B cell (primary cell): ENCODE data around the gene DNAJC7. TPM values are rescaled to one million over a fixed set of nuclear protein-coding genes. Genes with fewer than 3 reads are reported as not detected.

Source experiments
- ATAC-seq: fragments of 200-7000 bp; cut with Tn5 transposase; one replicate; pipeline ENCODE4 v1.10.0; 2021; ENCODE audit warnings: low read depth, mild to moderate bottlenecking, moderate number of reproducible peaks, moderate library complexity
- CTCF ChIA-PET: fragments of 350-600 bp; sonication (Branson Sonifier 250); formaldehyde crosslinking; loops from one replicate; lab custom pipeline; 2021; ENCODE audit warnings: antibody characterized with exemption, inconsistent platforms; lab: Charles Lee
- POLR2A ChIA-PET: fragments of 350-600 bp; sonication (Branson Sonifier 250); formaldehyde crosslinking; loops from one replicate; lab custom pipeline; 2021; ENCODE audit warnings: antibody characterized with exemption; lab: Charles Lee
- DNase-seq: peaks from one replicate; pipeline ENCODE4 v3.0.0; 2013
- H2AFZ ChIP-seq: 2 replicates; pipeline ENCODE4 v1.6.1; 2012; ENCODE audit warnings: mild to moderate bottlenecking, low read depth, low read length; ENCODE audit not compliant: insufficient read depth, poor library complexity, severe bottlenecking
- H3K27ac ChIP-seq, 2 donors: 1 replicate in 1 of 2; 2 replicates in 1 of 2; pipeline ENCODE4 v1.5.1; 2012 to 2013; ENCODE audit warnings: low read length in 2 of 2, mild to moderate bottlenecking in 2 of 2, moderate library complexity in 1 of 2
- H3K27me3 ChIP-seq, 4 experiments: fragments of 200-600 bp in 1 of 4; sonication (generic) in 1 of 4; replicated peaks in 1 of 4; 1 replicate in 2 of 4; 2 replicates in 2 of 4; pipeline versions ENCODE4 v1.6.1 to v1.7.0; 2013 to 2016; ENCODE audit warnings: low read length in 3 of 4, mild to moderate bottlenecking in 2 of 4, mixed read lengths in 1 of 4, moderate library complexity in 1 of 4; ENCODE audit not compliant: insufficient read depth in 4 of 4, control insufficient read depth in 3 of 4; ENCODE audit errors: control extremely low read depth in 1 of 4
- H3K36me3 ChIP-seq, 2 experiments: replicated peaks in 1 of 2; 1 replicate in 1 of 2; 2 replicates in 1 of 2; pipeline versions ENCODE4 v1.6.1 to v1.7.1; 2013; ENCODE audit warnings: low read length in 1 of 2; ENCODE audit not compliant: insufficient read depth in 2 of 2, control insufficient read depth in 1 of 2; ENCODE audit errors: control extremely low read depth in 1 of 2, extremely low read depth in 1 of 2
- H3K4me1 ChIP-seq, 2 donors: fragments of 200-600 bp in 1 of 2; sonication (generic) in 1 of 2; 1 replicate in 1 of 2; 2 replicates in 1 of 2; pipeline versions ENCODE4 v1.5.1 to v1.6.1; 2013 to 2017; ENCODE audit warnings: low read length in 2 of 2; ENCODE audit not compliant: control insufficient read depth in 2 of 2, insufficient read depth in 2 of 2
- H3K4me2 ChIP-seq: replicated peaks from 2 replicates; pipeline ENCODE3; 2012; ENCODE audit warnings: mild to moderate bottlenecking, low read depth, low read length; ENCODE audit not compliant: poor library complexity, severe bottlenecking
- H3K4me3 ChIP-seq, 5 experiments: fragments of 200-600 bp in 1 of 5; sonication (generic) in 1 of 5; 1 replicate in 3 of 5; 2 replicates in 2 of 5; pipeline versions ENCODE4 v1.5.1 to v1.7.0; 2011 to 2016; ENCODE audit warnings: low read length in 4 of 5, mild to moderate bottlenecking in 4 of 5, low read depth in 2 of 5, control low read depth in 1 of 5, moderate library complexity in 1 of 5; ENCODE audit not compliant: insufficient read depth in 1 of 5; ENCODE audit errors: control extremely low read depth in 1 of 5, extremely low read depth in 1 of 5
- H3K79me2 ChIP-seq: fragments of 200-600 bp; sonication (generic); one replicate; pipeline ENCODE4 v1.6.0; 2016; ENCODE audit warnings: low read length; ENCODE audit not compliant: control insufficient read depth, insufficient read depth
- H3K9ac ChIP-seq: fragments of 200-600 bp; sonication (generic); 2 replicates; pipeline ENCODE4 v1.6.1; 2017; ENCODE audit warnings: mild to moderate bottlenecking, low read length, moderate library complexity
- H3K9me3 ChIP-seq, 3 donors: one replicate each; pipeline versions ENCODE4 v1.6.1 to v1.7.1; 2013; ENCODE audit warnings: low read length in 2 of 3; ENCODE audit not compliant: control insufficient read depth in 2 of 3, insufficient read depth in 1 of 3; ENCODE audit errors: control extremely low read depth in 1 of 3
- H4K20me1 ChIP-seq: 2 replicates; pipeline ENCODE4 v1.6.0; 2012; ENCODE audit warnings: mild to moderate bottlenecking, low read length; ENCODE audit not compliant: insufficient read depth, control insufficient read depth, poor library complexity, severe bottlenecking
- H3K27ac Mint-ChIP-seq: one replicate; pipeline ENCODE4 v1.8.0; 2021; ENCODE audit warnings: mixed read lengths
- H3K27me3 Mint-ChIP-seq: one replicate; pipeline ENCODE4 v1.8.0; 2021; ENCODE audit warnings: mixed read lengths
- H3K4me1 Mint-ChIP-seq: one replicate; pipeline ENCODE4 v1.8.0; 2021; ENCODE audit warnings: mixed read lengths
- H3K4me3 Mint-ChIP-seq: one replicate; pipeline ENCODE4 v1.8.0; 2021; ENCODE audit warnings: mixed read lengths
- H3K9me3 Mint-ChIP-seq: one replicate; pipeline ENCODE4 v1.8.0; 2022; ENCODE audit warnings: mixed read lengths; ENCODE audit not compliant: insufficient read depth
- CTCF ChIP-seq: fragments of 200-600 bp; IDR thresholded peaks from one replicate; pipeline ENCODE4 v1.8.0; 2022; ENCODE audit warnings: antibody characterized with exemption, mild to moderate bottlenecking
- EZH2 ChIP-seq: IDR thresholded peaks from 2 replicates; pipeline ENCODE4 v1.6.1; 2012; ENCODE audit warnings: borderline replicate concordance, low read depth, mild to moderate bottlenecking, moderate library complexity, low read length; ENCODE audit not compliant: insufficient read depth, poor library complexity, severe bottlenecking
- WGBS: methylation state at CpG from one replicate; pipeline ENCODE4 v1.1.5; 2013; ENCODE audit warnings: missing lambda C conversion rate; ENCODE audit not compliant: insufficient coverage; 5-methylcytosine and 5-hydroxymethylcytosine counted together
- intact Hi-C: fragments of 100-400 bp; cut with micrococcal nuclease; formaldehyde crosslinking; loops from one replicate; pipeline ENCODE4 v1.10.0; 2022
- polyA plus RNA-seq: library from polyadenylated mRNA; depleted of rRNA; stranded (reverse); fragments of >200 nt; gene quantifications from 2 replicates; pipeline ENCODE4 v1.2.3, GENCODE V29; 2012
- total RNA-seq, 2 donors: library from RNA; stranded (reverse); fragments of 120-200 nt in 1 of 2; gene quantifications; 1 replicate in 1 of 2; 2 replicates in 1 of 2; pipeline versions ENCODE4 v1.2.3 to v1.2.4, GENCODE V29; 2013 to 2022

Gene DNAJC7
- total and polyA plus RNA-seq, 2 donors (not counting 1 experiment from before 2014, with no cell fraction given), result 22.0 to 152 TPM

DNA sequence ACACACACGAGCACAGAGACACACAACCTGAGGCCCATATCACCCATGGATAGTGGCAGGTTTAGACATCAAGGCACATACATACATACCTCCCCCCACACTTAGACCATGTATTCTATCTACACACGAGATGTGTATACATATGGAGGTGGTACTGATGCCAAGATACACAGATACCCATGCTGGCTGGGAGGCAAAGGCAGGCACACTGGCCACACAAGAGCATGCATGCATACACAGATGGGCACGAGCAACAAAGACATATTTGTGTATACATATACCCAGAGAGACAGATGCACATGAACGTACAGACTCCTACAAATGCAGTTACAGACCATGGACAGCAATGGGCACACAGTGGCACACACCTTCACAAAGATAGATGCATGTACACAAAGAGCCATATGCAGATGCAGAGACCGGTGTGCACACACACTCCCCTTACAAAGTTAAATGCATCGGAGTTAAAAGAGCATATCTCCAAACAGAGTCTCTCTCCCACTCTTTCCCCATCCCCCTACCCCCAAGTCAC, 35.2 kb upstream of the DNAJC7 start:
- Histone ChIP-seq H4K20me1 (no peaks in the 10 kb centered on the region), H3K4me1 (peaks cover 7 to 12% of the 10 kb centered on the region in 2 donors), H3K79me2 (no peaks in the 10 kb centered on the region), H2AFZ (no peak overlapping the region), H3K9me3 (peaks cover 0 to 19% (median 0%) of the 10 kb centered on the region in 3 donors), H3K27me3 (peaks cover 0 to 14% (median 3%) of the 10 kb centered on the region in 4 experiments), H3K27ac (no peak overlapping the region), H3K4me3 (no peak overlapping the region), H3K9ac (no peak overlapping the region), H3K36me3 (no peaks in the 10 kb centered on the region), H3K4me2 (no peak overlapping the region)
- CTCF ChIA-PET, result no interaction called here
- Mint-ChIP-seq H3K4me1 (peaks cover 9% of the 10 kb centered on the region), H3K27me3 (peaks cover 40% of the 10 kb centered on the region), H3K27ac (no peak overlapping the region), H3K4me3 (no peak overlapping the region), H3K9me3 (no peaks in the 10 kb centered on the region)
- TF ChIP-seq EZH2 (no peak), CTCF (no peak)
- DNase-seq (no peak), ATAC-seq (no peak)
- WGBS, result 77% methylated on average over 5 of the region's 6 CpGs
- POLR2A ChIA-PET, result no interaction called here
- intact Hi-C loops, result no loop called here

GRCh38 chr17:42051645-42052044, 34.4 kb upstream of the DNAJC7 start:
- H4K20me1 ChIP-seq, result no peaks in the 10 kb centered on the region
- peaks cover 0 to 12% (median 0%) of the 10 kb centered on the region in 3 donors for H3K9me3 ChIP-seq
- TF ChIP-seq CTCF (no peak), EZH2 (no peak)
- no peak overlapping the region for H3K27ac Mint-ChIP-seq
- DNase-seq (no peak), ATAC-seq (no peak)
- peak overlapping the region; percentile 64 for H3K4me3 Mint-ChIP-seq
- H2AFZ ChIP-seq, result no peak overlapping the region
- CTCF ChIA-PET, result interaction anchor here (0.8 to 1.5 kb wide), 5 partner anchors 13 to 133 kb away, joined by 3 to 5 read pairs (median 3); partner anchors contain the start of gene ACLY
- H3K27me3 Mint-ChIP-seq, result peaks cover 40% of the 10 kb centered on the region
- H3K27me3 ChIP-seq, result peaks cover 0 to 14% (median 3%) of the 10 kb centered on the region in 4 experiments
- H3K4me1 Mint-ChIP-seq, result peaks cover 9% of the 10 kb centered on the region
- no peak overlapping the region for H3K27ac ChIP-seq
- H3K36me3 ChIP-seq, result no peaks in the 10 kb centered on the region
- intact Hi-C loops, result no loop called here
- no peaks in the 10 kb centered on the region for H3K9me3 Mint-ChIP-seq
- H3K4me2 ChIP-seq, result no peak overlapping the region
- H3K4me3 ChIP-seq, result no peak overlapping the region
- POLR2A ChIA-PET, result no interaction called here
- 86% methylated on average over 7 of the region's 7 CpGs for WGBS
- no peak overlapping the region for H3K9ac ChIP-seq
- H3K4me1 ChIP-seq, result peaks cover 7 to 12% of the 10 kb centered on the region in 2 donors
- no peaks in the 10 kb centered on the region for H3K79me2 ChIP-seq
